Colon (tissue), 2 donors: ENCODE measurements around the gene LSM8.
"Not testable (repeated sequence)": the region's sequence is repeated elsewhere in the genome, so short reads cannot be mapped to it uniquely, and the experiment has no call there.

Source experiments
- FAIRE-seq: peaks from 2 replicates; lab custom pipeline; 2012; peaks lifted over from hg19 to GRCh38; lab: Jason Lieb, UNC
- donor health status: control.
- donor health status: control.

LSM8 gene

GRCh38 chr7:118183786-118184564 is at the start of gene LSM8:
Gene LSM8 (plus strand): TSS chr7:118184164. CDS start chr7:118184224, 60 bp downstream.
- FAIRE-seq = peak; percentile 41

- not testable (repeated sequence) for FAIRE-seq
These were observed 49.5 kb upstream of the LSM8 start for GRCh38 chr7:118134420-118134819.

GRCh38 chr7:118140468-118140867 is 43.5 kb upstream of the LSM8 start:
- no peak for FAIRE-seq

- no peak for FAIRE-seq
These were observed 42.0 kb upstream of the LSM8 start for GRCh38 chr7:118142012-118142411.

GRCh38 chr7:118148930-118149329 is 35.0 kb upstream of the LSM8 start:
- no peak for FAIRE-seq

GRCh38 chr7:118149394-118149793 is 34.6 kb upstream of the LSM8 start:
- FAIRE-seq = no peak

GRCh38 chr7:118151671-118152070 is 32.3 kb upstream of the LSM8 start:
- no peak for FAIRE-seq

GRCh38 chr7:118152149-118152548 is 31.8 kb upstream of the LSM8 start:
- FAIRE-seq = no peak

GRCh38 chr7:118152654-118153053 is 31.3 kb upstream of the LSM8 start:
- no peak for FAIRE-seq

GRCh38 chr7:118153551-118154177 is 30.3 kb upstream of the LSM8 start:
- peak; percentile 33 for FAIRE-seq

- FAIRE-seq = no peak
These were observed 25.2 kb upstream of the LSM8 start for GRCh38 chr7:118158766-118159165.

- FAIRE-seq = no peak
These were observed 14.8 kb upstream of the LSM8 start for GRCh38 chr7:118169146-118169545.

- FAIRE-seq = no peak
These were observed 8.2 kb upstream of the LSM8 start for GRCh38 chr7:118175740-118176139.

GRCh38 chr7:118179191-118179590 is 4.8 kb upstream of the LSM8 start:
- no peak for FAIRE-seq

GRCh38 chr7:118182593-118183427 is 1.2 kb upstream of the LSM8 start:
- no peak for FAIRE-seq

- no peak for FAIRE-seq
These were observed 557 bp upstream of the LSM8 start for GRCh38 chr7:118183428-118183785.

GRCh38 chr7:118184565-118184940 is 589 bp downstream of the LSM8 start:
- no peak for FAIRE-seq

GRCh38 chr7:118185163-118185860 is 1.3 kb downstream of the LSM8 start:
- FAIRE-seq = no peak

- FAIRE-seq = no peak
These were observed 2.5 kb downstream of the LSM8 start for GRCh38 chr7:118186501-118186900.

GRCh38 chr7:118194571-118194970 is 10.6 kb downstream of the LSM8 start:
- FAIRE-seq = no peak

- no peak for FAIRE-seq
These were observed 12.0 kb downstream of the LSM8 start for GRCh38 chr7:118195837-118196474.

GRCh38 chr7:118202061-118202460 is 18.1 kb downstream of the LSM8 start:
- FAIRE-seq = no peak
